Cardiac fibroblast (primary cell): ENCODE data around the gene LIX1L.

Experiments used
- DNase-seq, 2 donors: peaks; one replicate each; pipeline versions ENCODE4 v3.0.0 to v3.0.0-alpha.2; 2010; ENCODE audit warnings: low read depth in 2 of 2
- H3K4me3 ChIP-seq, 2 donors: replicated peaks in 1 of 2; 1 replicate in 1 of 2; 2 replicates in 1 of 2; pipeline ENCODE4 v1.5.1; 2011; ENCODE audit warnings: low read depth in 2 of 2, low read length in 2 of 2, mild to moderate bottlenecking in 2 of 2, moderate library complexity in 1 of 2
- TF ChIP-seq, protein P1 (sequence below): IDR thresholded peaks from one replicate; pipeline ENCODE4 v1.5.1; 2011; ENCODE audit warnings: low read depth, mild to moderate bottlenecking, low read length, inconsistent platforms

Gene LIX1L

DNA sequence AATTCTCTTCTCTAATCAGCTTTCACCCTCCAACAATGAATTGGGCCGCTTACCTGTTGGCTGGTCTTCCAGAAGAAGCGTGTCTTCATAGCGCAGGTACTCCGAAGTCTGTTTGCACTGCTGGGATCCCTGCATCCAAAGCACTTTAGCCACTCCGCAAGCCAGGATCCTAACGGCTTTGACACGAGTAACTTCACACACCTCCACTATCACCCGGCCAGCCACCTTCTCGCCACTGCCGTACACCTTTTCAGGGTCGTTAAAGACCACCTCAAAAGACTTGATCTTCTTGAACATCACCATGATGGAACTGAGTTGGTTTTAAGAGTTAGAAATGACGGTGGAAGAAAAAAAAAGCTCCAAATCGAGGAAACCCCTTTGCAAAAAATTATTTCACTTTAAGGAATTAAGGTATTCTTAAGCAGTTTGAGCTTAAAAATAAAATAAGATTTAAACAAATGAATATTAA is 38.2 kb upstream of the LIX1L start:
- TF ChIP-seq, protein P1, sequence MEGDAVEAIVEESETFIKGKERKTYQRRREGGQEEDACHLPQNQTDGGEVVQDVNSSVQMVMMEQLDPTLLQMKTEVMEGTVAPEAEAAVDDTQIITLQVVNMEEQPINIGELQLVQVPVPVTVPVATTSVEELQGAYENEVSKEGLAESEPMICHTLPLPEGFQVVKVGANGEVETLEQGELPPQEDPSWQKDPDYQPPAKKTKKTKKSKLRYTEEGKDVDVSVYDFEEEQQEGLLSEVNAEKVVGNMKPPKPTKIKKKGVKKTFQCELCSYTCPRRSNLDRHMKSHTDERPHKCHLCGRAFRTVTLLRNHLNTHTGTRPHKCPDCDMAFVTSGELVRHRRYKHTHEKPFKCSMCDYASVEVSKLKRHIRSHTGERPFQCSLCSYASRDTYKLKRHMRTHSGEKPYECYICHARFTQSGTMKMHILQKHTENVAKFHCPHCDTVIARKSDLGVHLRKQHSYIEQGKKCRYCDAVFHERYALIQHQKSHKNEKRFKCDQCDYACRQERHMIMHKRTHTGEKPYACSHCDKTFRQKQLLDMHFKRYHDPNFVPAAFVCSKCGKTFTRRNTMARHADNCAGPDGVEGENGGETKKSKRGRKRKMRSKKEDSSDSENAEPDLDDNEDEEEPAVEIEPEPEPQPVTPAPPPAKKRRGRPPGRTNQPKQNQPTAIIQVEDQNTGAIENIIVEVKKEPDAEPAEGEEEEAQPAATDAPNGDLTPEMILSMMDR, result no peak
- DNase-seq, result no peak
- peak overlapping the region; percentile 77 to 82 for H3K4me3 ChIP-seq

DNA sequence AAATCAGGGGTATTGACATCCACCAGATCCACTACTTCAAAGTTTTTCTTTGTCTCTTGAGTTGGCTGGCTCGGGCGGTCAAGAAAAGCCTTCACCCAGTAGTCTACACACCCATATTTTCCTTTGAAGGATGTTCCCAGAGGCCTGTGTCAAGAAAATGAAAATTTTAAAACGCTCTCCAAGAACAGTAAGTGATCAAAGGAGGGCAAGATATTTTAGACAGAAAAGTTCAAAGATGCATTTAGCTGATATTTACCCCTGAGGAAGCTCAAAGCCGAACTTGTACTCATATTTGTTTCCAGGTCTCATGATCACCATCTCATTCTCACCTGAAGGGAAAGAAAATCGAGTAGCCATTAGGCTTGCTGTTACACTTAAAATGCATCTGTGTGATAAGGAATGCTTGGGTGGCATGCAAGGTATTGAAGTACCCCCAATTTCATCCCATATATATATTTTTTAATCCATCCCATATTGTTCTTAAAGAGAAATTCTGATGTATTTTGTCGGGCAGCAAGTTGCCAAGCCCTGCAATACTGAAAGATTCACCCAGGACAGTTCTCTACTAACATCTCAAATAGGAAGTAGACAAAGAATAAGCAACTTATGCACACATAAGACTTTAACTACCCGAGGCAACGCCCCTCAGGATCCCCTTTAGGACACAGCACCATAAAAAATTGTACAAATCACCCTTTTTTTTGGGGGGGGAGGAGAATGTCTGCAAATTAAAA is 37.5 kb upstream of the LIX1L start:
- TF ChIP-seq, protein P1, result no peak
- no peak for DNase-seq
- peak overlapping the region; percentile 77 to 82 for H3K4me3 ChIP-seq

DNA sequence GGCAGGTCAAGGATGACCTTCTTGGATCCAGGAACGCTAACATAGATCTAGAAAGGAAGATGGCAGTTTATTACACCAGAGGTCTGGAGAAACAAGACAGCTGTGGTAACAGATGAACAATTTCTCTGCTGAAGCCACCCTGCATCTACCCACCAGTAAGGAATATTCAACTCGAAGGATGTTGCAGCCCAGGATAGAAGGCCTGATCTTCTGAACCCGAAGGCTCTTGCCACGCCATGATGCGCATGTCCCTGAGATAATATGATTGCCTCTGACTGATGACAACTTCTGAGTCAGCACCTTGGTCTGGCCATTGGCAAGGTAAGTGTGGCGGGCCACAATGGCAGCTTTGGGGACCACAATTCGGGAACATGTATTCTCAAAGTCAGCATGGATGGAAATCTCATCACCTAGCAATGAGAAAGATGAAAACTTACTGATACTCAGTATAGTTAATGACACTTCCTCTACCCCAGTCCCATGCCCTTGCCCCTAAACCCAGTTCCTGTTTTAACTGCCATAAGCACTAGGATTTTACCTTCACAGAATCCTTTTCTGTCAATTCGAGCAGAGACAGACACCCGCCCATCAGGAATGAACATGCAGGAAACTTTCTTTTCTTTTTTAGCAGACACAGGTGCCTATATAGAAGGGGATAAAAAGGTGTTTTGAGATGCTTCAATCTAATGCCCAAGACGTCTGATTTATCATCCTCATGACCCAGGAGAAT is 36.7 kb upstream of the LIX1L start:
- TF ChIP-seq, protein P1, result no peak
- peak overlapping the region; percentile 77 to 82 for H3K4me3 ChIP-seq
- no peak for DNase-seq

DNA sequence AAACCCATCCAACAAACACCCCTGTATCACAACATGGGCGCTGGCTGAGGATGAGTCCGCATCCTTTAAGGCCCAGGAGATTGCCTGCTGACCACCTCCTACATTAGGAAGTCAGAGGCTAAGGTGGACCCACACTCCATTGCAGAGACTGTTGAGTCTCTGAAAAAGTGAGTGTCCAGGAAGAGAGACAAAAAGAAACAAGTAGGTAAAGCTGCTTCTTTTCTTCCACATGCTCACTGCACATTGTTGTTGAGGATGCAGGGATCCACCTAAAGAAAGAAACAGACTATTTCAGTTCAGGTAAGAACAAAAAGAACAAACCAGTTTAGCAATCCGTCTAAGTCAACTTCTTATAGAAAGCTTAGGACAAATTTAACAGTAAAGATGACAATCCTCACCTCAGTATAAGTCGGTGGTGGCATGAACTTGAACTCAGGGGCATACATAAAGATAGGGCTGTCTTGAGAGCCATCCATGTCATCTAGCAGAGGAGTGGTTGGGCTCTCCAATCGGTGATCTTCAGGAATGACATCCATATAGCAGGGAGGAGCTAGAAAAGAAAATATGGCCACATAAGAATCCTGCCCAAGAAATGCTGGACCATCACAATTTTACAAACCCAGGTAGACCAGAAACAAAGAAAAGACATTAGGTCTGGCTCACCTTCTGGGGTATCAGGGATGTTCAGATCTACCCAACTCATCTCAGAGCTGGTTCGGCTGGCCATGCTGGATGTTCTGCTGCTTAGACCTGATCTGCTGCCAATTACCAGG is 36.0 kb upstream of the LIX1L start:
- peak overlapping the region; percentile 77 to 82 for H3K4me3 ChIP-seq
- no peak for DNase-seq
- TF ChIP-seq, protein P1, result no peak

DNA sequence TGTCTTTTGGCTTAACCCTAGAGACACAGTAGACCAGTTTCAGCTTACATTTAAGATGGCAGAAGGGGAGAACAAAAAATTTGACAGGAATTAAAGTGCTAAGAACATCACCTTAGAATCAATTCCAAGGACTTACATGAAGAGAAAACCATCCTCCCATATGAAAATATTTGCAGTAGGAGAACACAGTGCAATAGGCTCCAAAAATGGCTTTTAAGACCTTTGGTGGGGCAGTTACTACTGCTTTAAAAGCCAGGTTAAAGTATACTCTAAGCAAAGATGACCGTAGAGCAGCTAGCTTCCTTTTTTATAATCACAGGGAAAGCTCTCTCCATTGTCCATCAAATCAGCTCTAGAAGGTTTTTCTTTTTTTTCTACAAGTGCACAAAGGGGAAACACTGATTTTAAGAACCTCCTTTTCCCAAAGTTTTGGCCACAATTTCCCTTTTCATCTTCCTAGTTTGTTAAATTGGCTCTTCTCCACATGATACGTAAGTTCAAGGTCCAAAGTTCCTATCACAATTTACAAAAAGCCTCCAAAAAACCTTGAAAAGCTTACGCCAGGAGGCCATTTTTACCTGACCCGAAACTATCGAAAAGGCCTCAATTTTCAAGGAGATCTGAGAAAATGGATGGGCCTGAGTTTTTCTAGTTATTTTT is 35.3 kb upstream of the LIX1L start:
- no peak for DNase-seq
- H3K4me3 ChIP-seq, result peak overlapping the region; percentile 77 to 82
- TF ChIP-seq, protein P1, result no peak

DNA sequence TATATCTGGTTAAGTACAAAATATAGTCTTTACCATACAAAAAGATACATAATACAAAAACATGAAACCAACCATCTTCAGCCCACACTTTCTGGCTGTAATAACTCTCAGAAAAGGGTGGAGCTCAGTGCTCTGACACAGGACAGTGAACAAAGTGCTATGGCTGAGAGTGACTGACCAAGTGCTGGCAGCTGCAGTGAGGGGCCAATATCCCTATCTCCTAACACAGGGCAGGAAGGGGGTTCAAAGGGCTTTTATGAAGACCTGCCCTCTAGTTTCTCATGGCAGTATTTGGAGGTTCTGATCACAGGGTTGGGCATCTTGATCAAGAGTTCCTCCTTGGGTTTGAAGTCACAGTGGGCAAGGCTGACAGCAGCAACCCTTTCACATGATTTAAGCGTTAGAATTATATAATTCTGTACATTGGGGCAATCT is 34.7 kb upstream of the LIX1L start:
- H3K4me3 ChIP-seq, result peak overlapping the region; percentile 77 to 82
- TF ChIP-seq, protein P1, result no peak
- no peak for DNase-seq
